Duodenal mucosa (tissue), 2 donors: ENCODE results near the gene GNL2.

Experiments
- H3K27ac ChIP-seq: one replicate; pipeline ENCODE4 v1.7.0; 2013; ENCODE audit warnings: low read depth, low read length
- H3K27me3 ChIP-seq, 2 donors: one replicate each; pipeline ENCODE4 v1.7.0; 2013; ENCODE audit warnings: low read length in 2 of 2, control low read depth in 1 of 2; ENCODE audit not compliant: insufficient read depth in 2 of 2, control insufficient read depth in 1 of 2
- H3K36me3 ChIP-seq, 2 donors: one replicate each; pipeline ENCODE4 v1.7.0; 2013; ENCODE audit warnings: low read length in 2 of 2, control low read depth in 1 of 2; ENCODE audit not compliant: insufficient read depth in 2 of 2, control insufficient read depth in 1 of 2
- H3K4me1 ChIP-seq, 2 donors: one replicate each; pipeline ENCODE4 v1.7.0; 2013; ENCODE audit warnings: low read length in 2 of 2, control low read depth in 1 of 2; ENCODE audit not compliant: insufficient read depth in 2 of 2, control insufficient read depth in 1 of 2
- H3K4me3 ChIP-seq, 2 donors: one replicate each; pipeline ENCODE4 v1.7.0; 2013; ENCODE audit warnings: low read length in 2 of 2, low read depth in 1 of 2
- H3K9ac ChIP-seq, 2 donors: one replicate each; pipeline ENCODE4 v1.7.0; 2013; ENCODE audit warnings: low read length in 2 of 2, low read depth in 1 of 2
- H3K9me3 ChIP-seq, 2 donors: one replicate each; pipeline ENCODE4 v1.7.0; 2013; ENCODE audit warnings: low read length in 2 of 2, control low read depth in 1 of 2; ENCODE audit not compliant: control insufficient read depth in 1 of 2

GNL2 gene

GRCh38 chr1:37609002-37609401, 13.3 kb upstream of the GNL2 start:
- H3K27ac ChIP-seq, result no peak overlapping the region
- H3K9me3 ChIP-seq, result no peaks in the 10 kb centered on the region
- no peaks in the 10 kb centered on the region for H3K4me1 ChIP-seq
- H3K27me3 ChIP-seq, result peaks cover 2 to 7% of the 10 kb centered on the region in 2 donors
- no peak overlapping the region for H3K9ac ChIP-seq
- H3K4me3 ChIP-seq, result no peak overlapping the region
- H3K36me3 ChIP-seq, result no peaks in the 10 kb centered on the region

GRCh38 chr1:37606481-37607263, 10.9 kb upstream of the GNL2 start:
- Histone ChIP-seq H3K9ac (no peak overlapping the region), H3K9me3 (no peaks in the 10 kb centered on the region), H3K36me3 (no peaks in the 10 kb centered on the region), H3K4me1 (peaks cover 0 to 4% of the 10 kb centered on the region in 2 donors), H3K27me3 (peaks cover 0 to 14% of the 10 kb centered on the region in 2 donors), H3K27ac (no peak overlapping the region), H3K4me3 (no peak overlapping the region)

GRCh38 chr1:37605806-37606474, 10.2 kb upstream of the GNL2 start:
- Histone ChIP-seq H3K27ac (no peak overlapping the region), H3K27me3 (peaks cover 0 to 14% of the 10 kb centered on the region in 2 donors), H3K4me3 (no peak overlapping the region), H3K9ac (no peak overlapping the region), H3K4me1 (peaks cover 0 to 4% of the 10 kb centered on the region in 2 donors), H3K36me3 (no peaks in the 10 kb centered on the region), H3K9me3 (no peaks in the 10 kb centered on the region)

- no peak overlapping the region for H3K9ac ChIP-seq
- H3K4me1 ChIP-seq, result peaks cover 0 to 4% of the 10 kb centered on the region in 2 donors
- H3K36me3 ChIP-seq, result no peaks in the 10 kb centered on the region
- H3K9me3 ChIP-seq, result no peaks in the 10 kb centered on the region
- no peak overlapping the region for H3K4me3 ChIP-seq
- H3K27me3 ChIP-seq, result peaks cover 0 to 14% of the 10 kb centered on the region in 2 donors
- H3K27ac ChIP-seq, result no peak overlapping the region
These were observed 9.4 kb upstream of the GNL2 start for GRCh38 chr1:37605061-37605650.

GRCh38 chr1:37602750-37603694, 7.3 kb upstream of the GNL2 start:
- H3K9me3 ChIP-seq, result no peaks in the 10 kb centered on the region
- H3K27me3 ChIP-seq, result peaks cover 0 to 14% of the 10 kb centered on the region in 2 donors
- H3K4me1 ChIP-seq, result peaks cover 0 to 4% of the 10 kb centered on the region in 2 donors
- H3K4me3 ChIP-seq, result no peak overlapping the region
- H3K9ac ChIP-seq, result no peak overlapping the region
- H3K36me3 ChIP-seq, result no peaks in the 10 kb centered on the region
- no peak overlapping the region for H3K27ac ChIP-seq

GRCh38 chr1:37601441-37601840, 5.7 kb upstream of the GNL2 start:
- H3K4me1 ChIP-seq, result peaks cover 0 to 4% of the 10 kb centered on the region in 2 donors
- H3K36me3 ChIP-seq, result no peaks in the 10 kb centered on the region
- H3K4me3 ChIP-seq, result no peak overlapping the region
- no peak overlapping the region for H3K27ac ChIP-seq
- H3K27me3 ChIP-seq, result peaks cover 0 to 8% of the 10 kb centered on the region in 2 donors
- no peaks in the 10 kb centered on the region for H3K9me3 ChIP-seq
- no peak overlapping the region for H3K9ac ChIP-seq

- Histone ChIP-seq H3K27me3 (peaks cover 0 to 8% of the 10 kb centered on the region in 2 donors), H3K9me3 (no peaks in the 10 kb centered on the region), H3K4me1 (peaks cover 7 to 9% of the 10 kb centered on the region in 2 donors), H3K36me3 (no peaks in the 10 kb centered on the region), H3K9ac (no peak overlapping the region), H3K27ac (no peak overlapping the region), H3K4me3 (no peak overlapping the region)
These were observed 4.2 kb upstream of the GNL2 start for GRCh38 chr1:37599940-37600339.

GRCh38 chr1:37596182-37596667, 488 bp upstream of the GNL2 start:
- Histone ChIP-seq H3K9me3 (no peaks in the 10 kb centered on the region), H3K27me3 (no peaks in the 10 kb centered on the region), H3K9ac (peak overlapping the region; percentile 91), H3K36me3 (peaks cover 8 to 17% of the 10 kb centered on the region in 2 donors), H3K27ac (peak overlapping the region; percentile 34), H3K4me3 (peak overlapping the region; percentile 96 to 99), H3K4me1 (peaks cover 11 to 17% of the 10 kb centered on the region in 2 donors)

- Histone ChIP-seq H3K27me3 (no peaks in the 10 kb centered on the region), H3K36me3 (peaks cover 15 to 40% of the 10 kb centered on the region in 2 donors), H3K4me3 (no peak overlapping the region), H3K9me3 (no peaks in the 10 kb centered on the region), H3K9ac (peak overlapping the region in 1 of 2 donors; percentile 28), H3K4me1 (peaks cover 11 to 17% of the 10 kb centered on the region in 2 donors), H3K27ac (no peak overlapping the region)
These were observed 2.0 kb downstream of the GNL2 start for GRCh38 chr1:37593726-37594125.
